GM21528 (cell line): ENCODE measurements around the gene BRAF.
"Not testable (repeated sequence)": the region's sequence is repeated elsewhere in the genome, so short reads cannot be mapped to it uniquely, and the experiment has no call there.

Source experiments
- ATAC-seq: cut with Tn5 transposase; IDR thresholded peaks from one replicate; pipeline ENCODE4 v1.9.1; 2021; ENCODE audit warnings: mild to moderate bottlenecking, moderate library complexity; ENCODE audit not compliant: unreplicated experiment, low FRiP score

Gene BRAF

DNA sequence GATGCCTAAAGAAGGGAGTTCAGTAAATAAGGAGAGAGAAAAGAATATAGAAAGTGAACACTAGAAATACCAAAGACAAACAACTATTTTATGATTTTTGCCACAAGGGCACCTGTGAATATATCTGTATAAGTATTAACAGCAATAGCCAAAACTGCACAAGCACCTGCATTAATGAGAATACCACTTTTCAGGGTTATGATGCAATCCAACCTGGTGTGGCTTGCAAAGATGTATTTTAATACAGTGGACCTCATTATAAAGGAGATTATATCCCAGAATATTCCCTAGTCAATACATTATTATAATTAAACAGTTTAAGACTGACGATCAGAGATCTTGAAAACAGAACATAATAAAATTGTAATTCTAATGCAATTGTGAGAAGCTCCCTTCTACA is 4.0 kb downstream of the BRAF start:
- ATAC-seq: no peak

DNA sequence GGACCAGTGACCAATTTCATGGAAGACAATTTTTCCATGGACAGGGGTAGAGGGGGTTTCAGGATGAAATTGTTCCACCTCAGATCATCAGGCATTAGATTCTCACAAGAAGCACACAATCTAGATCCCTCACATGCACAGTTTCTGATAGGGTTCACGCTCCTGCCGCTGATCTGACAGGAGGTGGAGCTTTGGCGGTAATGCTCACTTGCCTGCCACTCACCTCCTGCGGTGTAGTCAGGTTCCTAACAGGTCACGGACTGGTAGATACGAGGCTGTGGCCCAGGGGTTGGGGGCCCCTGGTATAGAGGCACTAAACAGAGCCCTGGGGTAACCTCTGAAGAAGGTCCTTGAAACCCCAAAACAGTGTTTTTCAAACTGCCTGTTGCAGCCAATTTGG is 6.5 kb downstream of the BRAF start:
- no peak for ATAC-seq

DNA sequence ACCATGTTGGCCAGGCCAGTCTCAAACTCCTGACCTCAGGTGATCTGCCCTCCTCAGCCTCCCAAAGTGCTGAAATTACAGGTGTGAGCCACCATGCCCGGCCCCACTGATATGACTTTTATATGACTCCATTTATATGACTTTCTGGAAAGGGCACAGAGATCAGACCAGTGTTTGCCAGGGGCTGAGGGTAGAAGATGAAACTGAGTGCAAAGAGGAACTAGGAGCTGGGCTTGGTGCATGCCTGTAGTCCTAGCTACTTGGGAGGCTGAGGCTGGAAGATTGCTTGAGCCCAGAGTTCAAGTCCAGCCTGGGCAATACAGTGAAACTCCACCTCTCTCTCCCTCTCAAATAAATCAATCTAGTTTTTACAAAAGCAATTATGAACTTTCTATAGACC is 7.5 kb downstream of the BRAF start:
- ATAC-seq: no peak

DNA sequence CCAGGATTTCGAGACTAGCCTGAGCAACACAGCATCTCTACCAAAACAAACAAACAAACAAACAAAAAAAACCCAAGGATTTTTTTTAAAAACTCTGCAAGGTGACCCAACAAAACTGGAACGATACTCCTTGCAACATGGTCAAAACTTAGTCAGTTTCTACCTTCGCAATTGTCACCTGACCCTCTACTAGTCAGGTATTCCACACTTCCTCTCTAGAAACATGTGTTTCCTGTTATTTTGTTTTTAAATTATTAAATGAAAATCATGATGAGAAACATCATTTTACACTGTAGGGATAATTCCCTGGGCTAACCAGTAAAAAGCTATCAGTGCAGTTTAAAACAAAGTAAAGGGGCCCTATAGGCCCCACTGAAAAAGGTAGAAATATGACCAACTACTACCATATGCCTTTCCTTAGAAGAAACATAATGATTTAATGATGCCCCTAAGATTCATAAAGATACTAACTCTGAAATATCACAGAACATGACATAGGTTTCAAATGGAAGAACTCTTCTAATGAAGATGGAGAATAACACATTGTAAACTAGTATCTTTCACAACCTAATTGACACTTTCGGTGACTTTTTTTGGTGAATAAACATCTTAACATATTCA is 8.7 kb downstream of the BRAF start:
- ATAC-seq: no peak

GRCh38 chr7:140914083-140914482 is 10.6 kb downstream of the BRAF start:
- no peak for ATAC-seq

DNA sequence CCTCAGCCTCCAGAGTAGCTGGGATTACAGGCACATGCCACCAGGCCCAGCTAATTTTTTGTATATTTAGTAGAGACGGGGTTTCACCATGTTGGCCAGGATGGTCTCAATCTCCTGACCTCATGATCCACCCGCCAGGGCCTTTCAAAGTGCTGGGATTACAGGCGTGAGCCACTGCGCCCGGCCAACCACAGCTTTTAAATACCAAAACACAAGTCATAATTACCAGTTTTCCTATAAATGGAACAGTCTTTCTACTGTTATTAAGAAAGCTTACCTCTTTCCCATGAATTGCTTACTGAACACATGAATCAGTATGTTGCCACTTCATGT is 11.2 kb downstream of the BRAF start:
- ATAC-seq: not testable (repeated sequence)

DNA sequence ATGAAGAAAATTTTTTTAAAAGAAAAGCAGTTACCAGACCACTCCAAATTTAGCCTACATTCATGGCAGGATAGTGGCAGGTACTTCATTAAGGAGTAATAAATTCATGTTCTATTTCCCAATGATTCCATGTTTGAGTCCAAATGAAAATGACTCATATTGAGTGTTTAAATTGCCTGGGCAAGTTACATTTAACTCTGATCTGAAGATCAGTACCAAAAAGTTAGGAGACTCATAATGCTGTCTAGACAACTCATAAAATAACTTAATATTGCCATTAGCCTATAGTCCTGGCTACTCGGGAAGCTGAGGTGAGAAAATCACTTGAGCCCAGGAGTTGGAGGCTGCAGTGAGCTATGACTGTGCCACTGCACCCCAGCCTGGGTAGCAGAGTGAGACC is 13.0 kb downstream of the BRAF start:
- ATAC-seq: no peak

GRCh38 chr7:140909476-140910161 is 15.1 kb downstream of the BRAF start:
- ATAC-seq: no peak

DNA sequence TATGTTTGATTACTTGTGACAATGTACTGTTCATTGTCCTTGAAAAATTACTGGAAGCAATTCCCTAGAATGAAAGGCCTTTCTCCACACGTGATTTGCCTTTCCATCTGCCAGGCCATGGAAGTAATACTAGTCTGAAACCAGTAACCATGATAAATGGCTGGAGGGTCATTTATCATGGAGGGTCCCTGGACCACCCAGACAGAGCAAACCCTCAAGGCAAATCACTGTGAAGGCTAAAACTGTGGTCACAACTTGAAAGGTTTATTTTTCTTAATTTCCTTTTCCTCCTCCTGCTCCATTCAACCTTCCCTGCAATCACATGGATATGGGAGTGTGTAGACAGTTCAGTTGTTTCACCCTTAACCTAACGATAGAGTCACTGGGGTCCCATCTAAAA is 16.4 kb downstream of the BRAF start:
- ATAC-seq: no peak

DNA sequence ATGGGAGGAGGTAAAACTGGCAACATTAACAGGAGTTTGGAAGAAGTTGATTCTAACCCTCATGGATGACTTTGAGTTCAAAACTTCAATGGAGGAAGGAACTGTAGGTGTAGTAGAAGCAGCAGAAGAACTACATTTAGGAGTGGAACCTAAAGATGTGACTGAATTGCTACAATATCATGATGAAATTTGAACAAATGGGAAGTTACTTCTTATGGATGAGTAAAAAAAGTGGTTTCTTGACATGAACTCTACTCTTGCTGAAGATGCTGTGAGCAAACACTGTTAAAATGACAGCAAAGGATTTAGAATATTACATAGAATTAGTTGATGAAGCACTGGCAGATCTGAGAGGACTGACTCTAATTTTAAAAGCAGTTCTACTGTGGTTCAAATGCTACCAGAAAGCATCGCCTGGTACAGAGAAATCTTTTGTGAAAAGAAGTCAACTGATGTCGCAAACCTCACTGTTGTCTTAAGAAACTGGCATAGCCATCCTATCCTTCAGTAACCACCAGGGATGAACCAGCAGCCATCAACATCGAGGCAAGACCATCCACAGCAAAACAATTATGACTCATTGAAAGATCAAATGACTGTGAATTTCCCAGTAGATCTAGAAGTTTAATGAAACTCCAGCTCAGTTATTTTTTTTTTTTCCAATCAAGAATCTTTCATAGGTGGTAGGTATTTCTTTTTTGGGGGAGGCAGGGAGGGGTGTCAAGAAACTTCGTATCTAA is 20.8 kb downstream of the BRAF start:
- ATAC-seq: no peak

DNA sequence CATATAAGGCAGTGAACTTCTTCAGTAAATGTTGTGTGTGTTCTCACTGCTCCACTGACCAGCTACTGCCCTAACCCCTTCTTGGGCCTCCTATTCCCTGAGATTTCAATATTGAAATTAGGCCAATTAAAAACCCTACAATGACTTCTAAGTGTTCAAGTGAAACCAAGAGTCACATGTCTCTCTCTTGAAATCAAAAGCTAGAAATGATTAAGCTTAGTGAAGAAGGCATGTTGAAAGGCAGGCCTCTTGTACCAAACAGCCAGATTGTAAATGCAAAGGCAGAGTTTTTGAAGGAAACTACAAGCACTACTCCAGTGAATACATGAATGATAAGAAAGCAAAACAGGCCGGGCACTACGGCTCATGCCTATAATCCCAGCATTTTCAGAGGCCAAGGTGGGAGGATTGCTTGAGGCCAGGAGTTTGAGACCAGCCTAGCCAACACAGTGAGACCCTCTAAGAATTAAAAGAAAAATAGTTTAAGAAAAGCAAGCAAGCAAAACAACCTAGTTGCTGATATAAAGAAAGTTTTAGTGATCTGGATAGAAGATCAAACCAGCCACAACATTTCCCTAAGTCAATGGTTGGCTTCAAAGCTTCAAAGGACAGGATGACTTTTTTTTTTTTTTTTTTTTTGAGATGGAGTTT is 22.3 kb downstream of the BRAF start:
- peak; percentile 72 for ATAC-seq

- ATAC-seq: peak; percentile 7
Observed at GRCh38 chr7:140901941-140902302, 22.8 kb downstream of the BRAF start.

- ATAC-seq: no peak
Observed at GRCh38 chr7:140899883-140900282, 24.8 kb downstream of the BRAF start.

DNA sequence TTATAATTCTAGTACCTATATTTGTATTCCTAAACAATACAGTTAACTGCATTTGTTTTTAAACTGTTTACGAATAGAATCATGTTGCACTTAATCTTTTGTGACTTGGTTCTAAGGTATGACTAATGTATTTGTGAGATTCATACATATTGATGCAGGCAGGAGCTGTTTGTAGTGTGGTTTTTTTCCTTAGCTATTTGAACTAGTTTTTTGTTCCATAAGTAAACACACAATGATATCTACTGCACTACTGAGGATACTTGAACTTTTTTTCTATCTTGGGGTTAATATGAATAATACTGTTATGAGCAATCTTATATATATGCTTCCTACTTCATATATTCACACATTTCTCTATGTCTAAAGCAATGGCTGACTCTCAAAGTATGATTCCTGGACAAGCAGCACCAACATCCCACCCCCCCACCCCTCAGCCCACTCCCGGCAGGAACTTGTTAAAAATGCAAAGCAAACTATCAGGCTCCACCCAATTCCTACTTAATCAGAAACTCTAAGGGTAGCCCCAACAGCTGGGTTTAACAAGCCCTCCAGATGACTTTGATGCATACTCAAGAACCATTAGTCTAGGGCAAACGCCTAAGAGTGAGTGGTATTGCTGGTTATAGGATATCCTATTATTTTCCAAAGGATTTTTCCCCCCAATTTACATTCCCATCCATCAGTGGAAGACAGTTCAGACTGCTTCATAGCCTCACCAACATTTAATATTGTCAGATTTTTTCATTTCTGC is 25.8 kb downstream of the BRAF start:
- ATAC-seq: no peak

GRCh38 chr7:140896996-140897395 is 27.7 kb downstream of the BRAF start:
- ATAC-seq: no peak

DNA sequence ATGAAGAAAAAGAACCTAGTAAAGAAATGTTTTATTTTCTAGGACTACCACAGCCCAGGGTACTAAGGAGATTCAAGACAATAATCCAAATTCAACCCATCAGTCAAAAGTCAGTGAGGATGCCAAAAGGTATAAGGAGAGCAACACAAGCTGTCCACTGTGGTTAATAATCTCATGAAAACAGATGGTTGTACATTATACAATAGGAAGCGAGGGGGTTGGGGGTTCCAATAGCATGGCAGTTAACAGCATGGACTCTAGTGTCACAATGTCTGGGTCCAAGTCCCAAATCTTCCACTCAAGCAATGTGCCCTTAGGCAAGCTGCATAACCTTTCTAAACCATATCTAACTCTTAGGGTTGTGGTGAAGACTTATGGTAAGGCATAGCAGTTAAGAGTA is 35.1 kb downstream of the BRAF start:
- ATAC-seq: no peak

GRCh38 chr7:140889150-140889549 is 35.6 kb downstream of the BRAF start:
- no peak for ATAC-seq

GRCh38 chr7:140888087-140888486 is 36.6 kb downstream of the BRAF start:
- ATAC-seq: no peak

DNA sequence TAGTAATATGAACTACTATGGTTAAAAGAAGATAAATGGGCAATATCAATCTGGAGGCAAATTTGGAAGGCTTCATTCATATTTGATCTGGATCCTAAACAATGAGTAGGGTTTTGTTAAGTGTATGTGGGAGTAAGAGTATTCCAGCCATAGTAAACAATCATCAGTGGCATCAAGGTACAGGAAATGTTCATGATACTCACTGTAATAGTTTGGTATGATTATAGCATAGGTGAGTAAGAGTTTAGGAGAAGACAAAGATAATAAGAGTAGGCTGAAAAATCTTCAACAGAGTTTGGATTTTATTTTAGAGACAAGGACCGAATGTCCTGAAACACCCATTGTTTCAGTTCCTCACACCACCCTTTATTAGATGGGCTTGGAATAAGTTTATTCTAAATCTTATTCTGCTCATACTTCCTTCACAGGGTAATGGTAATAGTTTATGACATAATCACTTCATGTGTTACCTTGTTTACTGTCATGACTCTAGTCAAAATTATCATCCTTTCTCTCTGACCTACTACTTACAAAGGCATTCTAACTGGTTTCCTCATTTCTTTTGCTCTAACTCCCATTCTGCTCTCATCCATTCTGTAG is 38.9 kb downstream of the BRAF start:
- ATAC-seq: no peak

DNA sequence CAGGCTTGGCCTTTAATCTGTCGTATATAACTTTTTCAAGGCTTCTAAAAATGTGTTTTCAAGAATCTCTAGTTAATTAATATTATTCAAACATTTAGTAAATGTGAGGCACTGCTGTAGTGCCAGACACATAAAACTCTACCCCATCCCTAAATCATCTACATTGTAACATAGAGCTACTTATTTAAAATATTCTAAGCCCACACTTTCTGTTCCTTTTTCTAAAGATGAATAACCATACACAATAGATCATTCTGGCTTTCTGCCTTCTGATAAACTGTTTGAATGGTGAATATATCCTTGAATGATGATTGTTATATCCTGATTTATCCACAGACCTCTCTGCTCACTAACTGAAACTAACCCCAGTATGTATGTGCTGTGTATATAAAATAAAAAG is 41.4 kb downstream of the BRAF start:
- ATAC-seq: no peak
